ENCODE results near the gene SNRNP70.

SNRNP70 gene

GRCh38 chr19:49091391-49092038, 6.3 kb downstream of the SNRNP70 start:
- H3K9ac ChIP-seq (ENCODE audit: low read length), result no peak overlapping the region
- H3K4me1 ChIP-seq (ENCODE audit: control insufficient read depth, low read depth, low read length), result no peaks in the 10 kb centered on the region
- H3K4me3 ChIP-seq (ENCODE audit: low read length), result no peak overlapping the region
- H3K36me3 ChIP-seq (ENCODE audit: control insufficient read depth, low read depth, low read length), result peaks cover 65% of the 10 kb centered on the region
- H3K9me3 ChIP-seq (ENCODE audit: control insufficient read depth, low read depth, low read length), result no peaks in the 10 kb centered on the region
- no peaks in the 10 kb centered on the region for H3K27me3 ChIP-seq (ENCODE audit: control insufficient read depth, insufficient read depth, low read length)
- no peak overlapping the region for H3K27ac ChIP-seq (ENCODE audit: low read length)

- no peaks in the 10 kb centered on the region for H3K4me1 ChIP-seq (ENCODE audit: control insufficient read depth, low read depth, low read length)
- H3K36me3 ChIP-seq (ENCODE audit: control insufficient read depth, low read depth, low read length), result peaks cover 72% of the 10 kb centered on the region
- no peak overlapping the region for H3K4me3 ChIP-seq (ENCODE audit: low read length)
- no peak overlapping the region for H3K27ac ChIP-seq (ENCODE audit: low read length)
- no peak overlapping the region for H3K9ac ChIP-seq (ENCODE audit: low read length)
- no peaks in the 10 kb centered on the region for H3K9me3 ChIP-seq (ENCODE audit: control insufficient read depth, low read depth, low read length)
- H3K27me3 ChIP-seq (ENCODE audit: control insufficient read depth, insufficient read depth, low read length), result no peaks in the 10 kb centered on the region
Measured at GRCh38 chr19:49092686-49093085, 7.4 kb downstream of the SNRNP70 start.

- no peak overlapping the region for H3K4me3 ChIP-seq (ENCODE audit: low read length)
- H3K36me3 ChIP-seq (ENCODE audit: control insufficient read depth, low read depth, low read length), result peaks cover 79% of the 10 kb centered on the region
- H3K27me3 ChIP-seq (ENCODE audit: control insufficient read depth, insufficient read depth, low read length), result no peaks in the 10 kb centered on the region
- no peaks in the 10 kb centered on the region for H3K9me3 ChIP-seq (ENCODE audit: control insufficient read depth, low read depth, low read length)
- H3K27ac ChIP-seq (ENCODE audit: low read length), result no peak overlapping the region
- H3K9ac ChIP-seq (ENCODE audit: low read length), result no peak overlapping the region
- no peaks in the 10 kb centered on the region for H3K4me1 ChIP-seq (ENCODE audit: control insufficient read depth, low read depth, low read length)
Measured at GRCh38 chr19:49094505-49095482, 9.5 kb downstream of the SNRNP70 start.

GRCh38 chr19:49097453-49098288, 12.4 kb downstream of the SNRNP70 start:
- Histone ChIP-seq H3K9ac (ENCODE audit: low read length) (no peak overlapping the region), H3K9me3 (ENCODE audit: control insufficient read depth, low read depth, low read length) (no peaks in the 10 kb centered on the region), H3K4me3 (ENCODE audit: low read length) (no peak overlapping the region), H3K4me1 (ENCODE audit: control insufficient read depth, low read depth, low read length) (no peaks in the 10 kb centered on the region), H3K27ac (ENCODE audit: low read length) (no peak overlapping the region), H3K27me3 (ENCODE audit: control insufficient read depth, insufficient read depth, low read length) (no peaks in the 10 kb centered on the region), H3K36me3 (ENCODE audit: control insufficient read depth, low read depth, low read length) (peaks cover 74% of the 10 kb centered on the region)

GRCh38 chr19:49098795-49099194, 13.5 kb downstream of the SNRNP70 start:
- Histone ChIP-seq H3K9ac (ENCODE audit: low read length) (no peak overlapping the region), H3K27ac (ENCODE audit: low read length) (no peak overlapping the region), H3K4me3 (ENCODE audit: low read length) (no peak overlapping the region), H3K9me3 (ENCODE audit: control insufficient read depth, low read depth, low read length) (no peaks in the 10 kb centered on the region), H3K4me1 (ENCODE audit: control insufficient read depth, low read depth, low read length) (no peaks in the 10 kb centered on the region), H3K27me3 (ENCODE audit: control insufficient read depth, insufficient read depth, low read length) (no peaks in the 10 kb centered on the region), H3K36me3 (ENCODE audit: control insufficient read depth, low read depth, low read length) (peaks cover 71% of the 10 kb centered on the region)

GRCh38 chr19:49101160-49101559, 15.9 kb downstream of the SNRNP70 start:
- Histone ChIP-seq H3K9me3 (ENCODE audit: control insufficient read depth, low read depth, low read length) (no peaks in the 10 kb centered on the region), H3K27ac (ENCODE audit: low read length) (no peak overlapping the region), H3K4me3 (ENCODE audit: low read length) (no peak overlapping the region), H3K36me3 (ENCODE audit: control insufficient read depth, low read depth, low read length) (peaks cover 74% of the 10 kb centered on the region), H3K27me3 (ENCODE audit: control insufficient read depth, insufficient read depth, low read length) (no peaks in the 10 kb centered on the region), H3K9ac (ENCODE audit: low read length) (no peak overlapping the region), H3K4me1 (ENCODE audit: control insufficient read depth, low read depth, low read length) (no peaks in the 10 kb centered on the region)

- no peaks in the 10 kb centered on the region for H3K9me3 ChIP-seq (ENCODE audit: control insufficient read depth, low read depth, low read length)
- no peak overlapping the region for H3K9ac ChIP-seq (ENCODE audit: low read length)
- H3K4me1 ChIP-seq (ENCODE audit: control insufficient read depth, low read depth, low read length), result no peaks in the 10 kb centered on the region
- H3K27me3 ChIP-seq (ENCODE audit: control insufficient read depth, insufficient read depth, low read length), result no peaks in the 10 kb centered on the region
- no peak overlapping the region for H3K27ac ChIP-seq (ENCODE audit: low read length)
- peaks cover 73% of the 10 kb centered on the region for H3K36me3 ChIP-seq (ENCODE audit: control insufficient read depth, low read depth, low read length)
- H3K4me3 ChIP-seq (ENCODE audit: low read length), result no peak overlapping the region
Measured at GRCh38 chr19:49102303-49102702, 17.1 kb downstream of the SNRNP70 start.

- H3K9ac ChIP-seq (ENCODE audit: low read length), result no peak overlapping the region
- no peak overlapping the region for H3K4me3 ChIP-seq (ENCODE audit: low read length)
- peaks cover 76% of the 10 kb centered on the region for H3K36me3 ChIP-seq (ENCODE audit: control insufficient read depth, low read depth, low read length)
- no peak overlapping the region for H3K27ac ChIP-seq (ENCODE audit: low read length)
- H3K27me3 ChIP-seq (ENCODE audit: control insufficient read depth, insufficient read depth, low read length), result no peaks in the 10 kb centered on the region
- no peaks in the 10 kb centered on the region for H3K9me3 ChIP-seq (ENCODE audit: control insufficient read depth, low read depth, low read length)
- no peaks in the 10 kb centered on the region for H3K4me1 ChIP-seq (ENCODE audit: control insufficient read depth, low read depth, low read length)
Measured at GRCh38 chr19:49103331-49104085, 18.3 kb downstream of the SNRNP70 start.

- Histone ChIP-seq H3K9me3 (ENCODE audit: control insufficient read depth, low read depth, low read length) (no peaks in the 10 kb centered on the region), H3K27me3 (ENCODE audit: control insufficient read depth, insufficient read depth, low read length) (no peaks in the 10 kb centered on the region), H3K4me1 (ENCODE audit: control insufficient read depth, low read depth, low read length) (no peaks in the 10 kb centered on the region), H3K27ac (ENCODE audit: low read length) (no peak overlapping the region), H3K4me3 (ENCODE audit: low read length) (no peak overlapping the region), H3K9ac (ENCODE audit: low read length) (no peak overlapping the region), H3K36me3 (ENCODE audit: control insufficient read depth, low read depth, low read length) (peaks cover 77% of the 10 kb centered on the region)
Measured at GRCh38 chr19:49104229-49104864, 19.1 kb downstream of the SNRNP70 start.

GRCh38 chr19:49106648-49107135, 21.4 kb downstream of the SNRNP70 start:
- Histone ChIP-seq H3K27me3 (ENCODE audit: control insufficient read depth, insufficient read depth, low read length) (no peaks in the 10 kb centered on the region), H3K27ac (ENCODE audit: low read length) (no peak overlapping the region), H3K4me3 (ENCODE audit: low read length) (no peak overlapping the region), H3K9ac (ENCODE audit: low read length) (no peak overlapping the region), H3K36me3 (ENCODE audit: control insufficient read depth, low read depth, low read length) (peaks cover 64% of the 10 kb centered on the region), H3K4me1 (ENCODE audit: control insufficient read depth, low read depth, low read length) (no peaks in the 10 kb centered on the region), H3K9me3 (ENCODE audit: control insufficient read depth, low read depth, low read length) (no peaks in the 10 kb centered on the region)
